GM19438 (cell line): ENCODE data around the gene FCGR2B.
"Not testable (repeated sequence)": the region's sequence is repeated elsewhere in the genome, so short reads cannot be mapped to it uniquely, and the experiment has no call there.

Experiments
- ATAC-seq: cut with Tn5 transposase; IDR thresholded peaks from one replicate; pipeline ENCODE4 v1.9.1; 2021; ENCODE audit warnings: low read depth; ENCODE audit not compliant: unreplicated experiment

The FCGR2B gene

DNA sequence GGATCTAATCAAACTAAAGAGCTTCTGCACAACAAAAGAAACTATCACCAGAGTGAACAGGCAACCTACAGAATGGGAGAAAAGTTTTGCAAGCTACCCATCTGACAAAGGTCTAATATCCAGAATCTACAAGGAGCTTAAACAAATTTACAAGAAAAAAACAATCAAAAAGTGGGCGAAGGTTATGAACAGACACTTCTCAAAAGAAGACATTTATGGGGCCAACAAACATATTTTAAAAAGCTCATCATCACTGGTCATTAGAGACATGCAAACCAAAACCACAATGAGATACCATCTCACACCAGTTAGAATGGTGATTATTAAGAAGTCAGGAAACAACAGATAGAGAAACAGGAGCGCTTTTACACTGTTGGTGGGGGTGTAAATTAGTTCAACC lies 35.4 kb downstream of the FCGR2B start:
- ATAC-seq, result not testable (repeated sequence)

DNA sequence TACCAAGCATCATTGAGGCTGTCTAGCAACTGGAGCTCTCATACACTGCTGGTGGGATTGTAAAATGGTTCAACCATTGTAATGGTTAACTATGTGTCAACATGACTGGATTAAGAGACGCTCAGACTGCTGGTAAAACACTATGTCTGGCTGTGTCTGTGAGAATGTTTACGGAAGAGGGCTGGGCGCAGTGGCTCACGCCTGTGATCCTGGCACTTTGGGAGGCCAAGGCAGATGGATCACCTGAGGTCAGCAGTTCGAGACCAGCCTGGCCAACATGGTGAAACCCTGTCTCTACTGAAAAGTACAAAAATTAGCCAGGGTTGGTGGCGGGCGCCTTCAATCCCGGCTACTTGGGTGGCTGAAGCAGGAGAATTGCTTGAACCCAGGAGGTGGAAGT lies 39.3 kb downstream of the FCGR2B start:
- no peak for ATAC-seq

DNA sequence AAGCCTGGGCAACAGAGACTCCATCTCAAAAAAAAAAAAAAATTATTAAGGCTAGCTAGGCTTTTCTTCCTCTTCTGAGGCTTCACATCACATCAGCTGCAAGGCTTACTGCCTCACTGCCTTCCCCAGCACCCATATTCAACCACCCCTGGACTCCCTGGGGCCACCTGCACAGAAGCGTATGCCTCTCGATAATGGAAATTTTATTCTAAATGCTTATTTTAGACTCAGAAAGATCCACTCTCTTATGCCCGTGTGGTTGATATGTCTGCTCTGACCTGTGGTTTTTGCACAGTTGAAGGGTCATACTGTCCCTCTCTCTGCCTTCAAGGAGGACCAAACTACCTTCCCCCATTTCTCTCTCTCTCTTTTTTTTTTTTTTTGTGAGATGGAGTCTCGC lies 42.6 kb downstream of the FCGR2B start:
- ATAC-seq, result no peak

DNA sequence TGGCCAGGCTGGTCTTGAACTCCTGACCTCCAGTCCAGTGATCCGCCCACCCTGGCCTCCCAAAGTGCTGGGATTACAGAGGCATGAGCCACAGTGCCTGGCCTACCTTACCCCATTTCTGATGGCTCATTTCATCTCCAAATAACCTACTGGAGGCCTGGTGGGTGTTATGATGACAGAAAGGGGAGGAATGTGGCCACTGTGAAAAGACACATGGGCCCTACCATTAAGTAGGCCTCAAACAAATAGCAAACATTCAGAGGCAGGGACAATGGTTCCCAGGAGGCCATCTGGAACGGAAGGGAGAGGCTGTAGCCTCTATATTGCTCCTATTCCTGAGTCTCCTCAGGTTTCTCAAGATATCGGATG lies 43.2 kb downstream of the FCGR2B start:
- ATAC-seq, result no peak

DNA sequence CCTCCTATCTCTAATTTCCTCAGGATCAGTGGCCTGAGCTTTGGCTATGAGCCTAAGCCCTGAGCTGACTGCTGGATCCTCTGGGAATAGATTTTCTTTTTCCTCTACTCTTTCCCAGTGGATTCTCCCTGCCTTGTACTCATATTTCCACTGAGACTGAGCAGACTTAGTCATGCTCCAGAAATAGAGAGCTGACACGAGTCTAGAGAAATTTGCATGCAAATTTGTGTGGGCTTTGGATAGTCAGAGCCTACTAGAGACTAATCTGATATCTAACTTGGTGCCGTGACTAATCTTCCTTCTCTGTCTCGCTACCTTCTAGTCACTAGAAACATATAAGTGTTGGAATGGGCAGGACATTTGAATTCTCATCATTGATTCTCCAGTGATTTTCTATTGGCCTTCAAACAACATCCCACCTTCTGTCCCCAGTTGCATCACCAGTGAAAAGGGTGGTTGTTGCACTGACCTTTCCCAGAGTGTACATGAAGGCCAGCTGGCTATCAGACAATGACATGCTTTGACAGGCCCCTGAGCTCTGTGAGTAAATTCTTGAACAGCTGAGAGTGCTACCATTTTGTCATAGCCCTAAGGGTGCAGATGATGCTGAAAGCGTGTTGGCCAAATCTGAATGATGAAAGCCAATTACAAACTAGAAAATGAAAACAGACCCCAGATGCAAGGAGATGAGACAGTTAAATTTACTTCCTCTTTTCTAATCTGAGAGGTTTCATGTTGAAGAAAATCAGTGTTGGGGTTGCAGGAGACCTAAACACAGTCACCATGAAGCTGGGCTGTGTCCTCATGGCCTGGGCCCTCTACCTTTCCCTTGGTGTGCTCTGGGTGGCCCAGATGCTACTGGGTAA lies 43.8 kb downstream of the FCGR2B start, which contains the start of gene FCRLA:
TSS of gene FCRLA (plus strand) at position 748 of the 866 bp plus-strand sequence. CDS start at position 784, 36 bp downstream.
- ATAC-seq, result peak; percentile 63

DNA sequence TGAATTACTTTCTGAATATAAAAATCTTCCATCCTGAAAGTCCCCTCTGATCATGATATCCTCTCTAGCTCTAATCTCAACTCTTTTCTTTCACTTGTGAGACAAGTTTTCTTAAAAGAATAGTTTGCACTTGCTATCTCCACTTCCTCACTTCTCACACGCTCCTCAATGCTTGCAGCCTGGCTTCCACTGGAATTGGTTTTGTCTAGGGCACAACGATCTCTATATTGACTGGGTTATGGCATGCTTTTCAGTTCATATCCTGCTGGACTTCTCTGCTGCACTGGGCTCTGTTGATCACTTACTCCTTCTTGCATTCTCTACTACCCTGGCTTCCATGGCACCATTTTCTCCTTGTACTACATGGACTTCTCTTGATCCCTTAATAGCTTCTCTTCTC lies 44.6 kb downstream of the FCGR2B start:
- no peak for ATAC-seq

DNA sequence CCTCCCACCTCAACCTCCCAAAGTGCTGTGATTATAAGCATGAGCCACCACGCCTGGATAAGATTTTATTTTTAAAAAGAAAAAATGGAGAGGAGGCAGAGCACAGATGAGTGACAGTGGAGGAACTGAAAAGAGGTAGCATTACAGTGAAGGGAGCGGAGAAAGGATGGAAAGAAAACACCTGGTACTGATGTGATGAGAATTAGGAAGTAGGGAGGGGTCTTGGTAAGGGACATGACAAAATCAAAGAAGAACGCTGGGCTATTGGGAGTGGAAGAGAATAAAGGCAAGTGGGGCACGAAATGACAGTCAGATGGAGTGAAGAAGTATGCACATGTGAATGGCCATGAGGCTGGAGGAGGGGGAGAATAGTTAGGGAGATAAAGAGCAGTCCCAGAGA lies 46.4 kb downstream of the FCGR2B start:
- ATAC-seq, result no peak

DNA sequence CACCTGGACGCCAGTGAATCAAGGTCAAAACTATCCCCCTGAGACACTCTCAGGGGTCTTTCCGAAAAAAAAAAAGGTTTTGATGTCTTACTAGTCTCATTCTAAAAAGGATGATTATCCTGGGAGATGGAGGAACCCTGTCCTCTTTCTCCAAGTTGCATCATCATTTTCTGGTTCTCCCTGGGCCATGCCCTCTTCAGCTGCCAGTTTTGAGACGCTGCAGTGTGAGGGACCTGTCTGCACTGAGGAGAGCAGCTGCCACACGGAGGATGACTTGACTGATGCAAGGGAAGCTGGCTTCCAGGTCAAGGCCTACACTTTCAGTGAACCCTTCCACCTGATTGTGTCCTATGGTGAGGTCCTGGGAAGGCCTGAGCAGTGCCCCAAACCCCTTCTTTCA lies 47.6 kb downstream of the FCGR2B start:
- no peak for ATAC-seq

DNA sequence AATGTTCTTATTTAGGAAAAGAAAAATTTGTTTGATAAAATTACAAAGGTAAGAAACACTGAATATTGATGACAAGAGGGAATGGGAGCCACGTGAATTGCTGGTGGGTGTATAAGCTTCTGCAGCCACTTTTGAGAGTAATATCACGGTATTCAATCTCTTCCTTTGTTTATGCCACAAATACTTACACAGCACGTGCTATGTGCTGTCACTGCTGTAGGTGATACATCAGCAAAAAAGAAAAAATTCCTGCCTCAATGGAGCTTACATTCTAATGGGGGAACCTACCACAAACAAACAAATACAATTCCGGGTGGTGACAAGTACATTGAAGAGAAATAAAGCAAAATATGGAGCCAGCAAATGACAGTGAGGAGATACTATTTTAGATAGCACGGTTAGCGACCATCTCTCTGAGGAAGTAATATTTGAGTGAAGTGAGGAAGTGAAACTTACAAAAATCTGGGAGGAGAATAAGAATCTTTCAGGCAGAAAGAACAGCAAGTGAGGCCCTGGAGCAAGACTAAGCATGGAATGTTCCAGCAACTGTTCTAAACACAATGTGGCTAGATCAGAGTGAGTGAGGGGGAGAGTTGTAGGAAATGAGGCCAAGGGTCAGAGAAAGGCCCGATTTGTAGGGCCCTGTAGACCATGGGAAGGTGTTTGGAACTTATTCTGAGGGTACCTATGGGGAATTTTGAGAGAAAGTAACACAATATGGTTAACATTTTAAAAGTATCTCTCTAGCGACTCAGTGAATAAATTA lies 55.8 kb downstream of the FCGR2B start:
- peak; percentile 59 for ATAC-seq

DNA sequence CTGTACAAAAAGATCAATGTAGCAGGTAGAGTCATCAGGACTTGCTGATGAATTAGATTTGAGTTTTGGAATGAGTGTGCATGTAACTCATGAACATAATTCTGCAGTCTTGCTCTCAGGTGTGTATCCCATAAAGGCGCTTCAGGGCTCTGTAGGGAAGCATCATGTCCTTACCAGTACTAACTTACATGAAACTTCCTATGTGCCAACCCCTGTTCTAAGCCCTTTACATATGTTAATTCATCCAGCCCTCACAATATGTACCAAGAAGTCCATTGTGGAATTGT lies 56.3 kb downstream of the FCGR2B start:
- ATAC-seq, result peak; percentile 30

DNA sequence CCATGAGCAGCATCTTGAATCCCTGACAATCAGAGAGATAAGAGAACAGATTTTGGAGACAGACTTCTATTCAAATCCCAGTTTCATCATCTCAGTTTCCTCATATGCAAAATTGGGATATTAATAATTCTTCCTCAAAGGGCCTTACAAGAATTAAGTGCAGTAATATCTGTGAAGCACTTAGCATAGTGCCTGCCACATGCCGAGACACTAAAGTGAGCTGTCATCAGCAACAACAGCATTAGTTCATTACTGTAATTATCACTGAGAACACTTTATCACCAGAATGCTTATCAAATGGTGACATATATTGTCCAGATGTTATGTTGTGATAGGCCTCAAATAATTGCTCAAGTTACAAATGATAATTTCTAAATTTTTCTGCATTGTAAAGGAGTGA lies 57.5 kb downstream of the FCGR2B start:
- ATAC-seq, result no peak

DNA sequence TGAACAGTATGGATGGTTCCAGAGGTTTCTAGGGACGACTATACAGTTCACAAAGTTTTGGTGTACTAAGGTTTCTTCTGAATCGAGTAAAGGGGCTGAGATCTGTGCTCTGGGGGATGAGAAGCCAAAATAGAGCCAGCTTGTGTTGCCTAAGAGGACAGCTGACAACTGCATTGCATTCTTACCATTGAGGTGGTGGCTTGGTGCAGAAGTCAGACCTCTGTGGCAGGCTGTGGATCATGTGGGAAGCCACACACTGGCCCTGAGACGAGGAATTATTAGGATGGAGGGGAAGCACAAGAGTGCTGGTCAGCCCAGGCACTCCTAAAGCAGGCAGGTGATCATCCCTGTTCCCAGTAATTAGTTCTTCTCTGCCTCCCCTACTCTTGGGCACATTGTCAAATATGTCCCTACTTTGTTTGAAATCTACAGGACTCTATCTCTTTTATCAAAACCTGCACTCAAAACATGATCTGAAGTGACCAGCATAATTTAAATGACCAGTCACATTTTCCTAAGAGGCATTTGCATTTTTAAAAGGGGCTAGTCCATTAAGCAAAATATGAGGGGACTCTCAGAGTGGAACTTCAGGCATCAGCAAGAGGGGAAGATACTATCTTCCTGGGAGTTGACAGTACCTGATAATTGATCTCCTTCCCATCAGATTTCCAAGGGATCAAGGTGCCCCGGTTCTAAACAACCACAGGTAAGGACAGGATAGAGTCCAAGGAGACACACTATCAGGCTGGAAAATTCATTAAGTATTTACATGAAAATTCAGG lies 58.2 kb downstream of the FCGR2B start, which contains the start of gene FCRLB:
TSS of gene FCRLB (plus strand) at position 589 of the 782 bp plus-strand sequence. CDS start 1,129 bp downstream, outside the sequence.
- no peak for ATAC-seq

DNA sequence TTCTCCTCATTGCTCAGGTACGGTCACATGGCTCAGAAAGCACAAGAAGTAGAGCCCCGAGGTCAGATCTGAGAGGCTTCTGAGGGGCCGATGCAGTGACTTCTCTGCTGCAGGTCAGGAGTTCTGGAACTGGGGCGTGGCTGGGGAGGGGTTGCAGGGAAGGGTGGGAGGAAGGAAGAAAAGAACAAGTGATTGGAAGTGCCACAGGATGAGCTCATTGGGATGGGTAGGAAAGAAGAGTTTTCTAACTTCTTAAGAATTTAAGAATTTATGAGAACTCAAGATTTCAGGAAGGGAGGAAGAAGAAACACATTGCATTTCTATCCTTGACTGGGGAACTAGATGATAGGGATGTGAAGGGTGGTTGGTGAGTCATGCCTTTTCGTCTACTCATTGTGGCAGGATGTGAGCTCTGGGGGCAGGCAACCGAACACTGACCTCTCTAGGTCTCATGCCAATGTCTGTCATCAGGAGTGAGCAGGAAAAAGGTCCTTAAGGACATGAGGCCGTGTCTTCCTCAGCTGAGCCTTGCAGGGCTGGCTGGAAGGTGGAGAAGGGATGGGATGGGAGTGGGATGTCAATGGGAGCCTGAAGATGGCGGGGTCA lies 58.9 kb downstream of the FCGR2B start:
- ATAC-seq, result no peak

DNA sequence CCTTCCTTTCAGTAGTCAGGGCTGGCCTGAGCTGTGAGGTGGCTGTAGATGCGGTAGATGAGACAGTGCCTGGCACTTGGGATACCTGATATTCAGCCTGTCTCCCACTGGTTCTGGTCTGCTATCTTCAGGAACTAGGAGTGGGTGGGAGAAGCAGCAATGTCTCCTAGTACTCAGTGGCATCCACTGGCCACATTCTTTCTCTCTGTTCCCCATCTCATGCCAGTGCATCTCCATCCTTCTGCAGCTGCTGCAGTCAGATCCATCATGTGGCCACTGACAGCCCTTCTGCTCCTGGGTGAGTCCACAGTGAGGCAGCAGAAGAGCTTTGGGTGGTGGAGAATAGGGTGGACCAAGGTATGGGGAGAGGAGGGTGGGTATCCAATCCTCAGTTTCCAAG lies 59.5 kb downstream of the FCGR2B start:
- no peak for ATAC-seq

DNA sequence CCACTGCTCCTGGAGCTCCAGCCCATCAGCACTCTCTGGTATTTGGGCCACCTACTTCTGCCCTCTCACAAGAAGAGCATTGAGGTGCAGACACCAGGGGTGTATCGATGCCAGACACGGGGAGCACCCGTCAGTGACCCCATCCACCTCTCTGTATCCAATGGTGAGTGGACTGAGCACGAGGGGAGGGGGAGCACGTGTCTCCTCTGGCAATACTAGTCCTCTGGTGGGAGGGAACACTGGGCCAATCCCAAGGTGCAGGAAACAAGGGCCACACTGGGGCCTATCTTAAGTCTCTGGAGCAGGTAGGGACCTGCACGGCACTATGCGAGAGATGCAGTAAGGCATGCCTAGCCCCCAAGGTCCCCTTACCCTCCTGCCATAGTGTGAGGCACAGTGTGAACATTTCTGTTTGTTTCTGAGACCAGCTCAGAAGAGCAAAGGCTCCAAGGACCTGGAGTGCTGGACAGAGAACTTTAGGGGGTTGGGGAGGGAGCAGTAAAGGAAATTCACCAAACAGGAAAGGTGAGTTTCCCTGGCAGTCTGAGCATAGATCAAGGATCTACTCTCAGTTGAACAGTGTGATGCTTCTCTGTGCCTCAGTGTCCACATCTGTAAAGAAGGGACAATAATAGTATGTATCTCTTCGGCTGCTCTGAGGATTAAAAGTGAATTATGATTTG lies 60.7 kb downstream of the FCGR2B start:
- no peak for ATAC-seq

DNA sequence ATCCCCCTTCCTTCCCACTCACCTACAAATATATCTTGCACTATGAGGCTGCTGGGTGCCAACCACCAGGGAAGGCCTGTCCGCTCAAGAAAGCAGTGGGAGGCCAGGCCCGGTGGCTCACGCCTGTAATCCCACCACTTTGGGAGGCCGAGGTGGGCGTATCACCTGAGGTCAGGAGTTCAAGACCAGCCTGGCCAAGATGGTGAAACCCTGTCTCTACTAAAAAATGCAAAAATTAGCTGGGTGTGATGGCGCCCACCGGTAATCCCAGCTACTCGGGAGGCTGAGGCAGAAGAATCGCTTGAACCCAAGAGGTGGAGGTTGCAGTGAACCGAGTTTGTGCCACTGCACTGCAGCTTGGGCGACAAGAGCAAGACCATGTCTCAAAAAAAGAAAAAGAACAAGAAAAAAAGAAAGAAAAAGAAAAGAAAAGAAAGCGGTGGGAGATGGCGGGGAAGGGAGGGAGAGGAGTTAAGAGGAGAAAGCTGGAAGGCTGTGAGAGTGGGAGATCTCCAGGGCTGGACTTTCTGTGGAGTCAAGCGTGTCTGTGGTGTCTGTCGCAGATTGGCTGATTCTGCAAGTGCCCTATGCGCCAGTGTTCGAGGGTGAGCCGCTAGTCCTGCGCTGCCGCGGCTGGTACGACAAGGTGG lies 62.4 kb downstream of the FCGR2B start:
- ATAC-seq, result peak; percentile 5

DNA sequence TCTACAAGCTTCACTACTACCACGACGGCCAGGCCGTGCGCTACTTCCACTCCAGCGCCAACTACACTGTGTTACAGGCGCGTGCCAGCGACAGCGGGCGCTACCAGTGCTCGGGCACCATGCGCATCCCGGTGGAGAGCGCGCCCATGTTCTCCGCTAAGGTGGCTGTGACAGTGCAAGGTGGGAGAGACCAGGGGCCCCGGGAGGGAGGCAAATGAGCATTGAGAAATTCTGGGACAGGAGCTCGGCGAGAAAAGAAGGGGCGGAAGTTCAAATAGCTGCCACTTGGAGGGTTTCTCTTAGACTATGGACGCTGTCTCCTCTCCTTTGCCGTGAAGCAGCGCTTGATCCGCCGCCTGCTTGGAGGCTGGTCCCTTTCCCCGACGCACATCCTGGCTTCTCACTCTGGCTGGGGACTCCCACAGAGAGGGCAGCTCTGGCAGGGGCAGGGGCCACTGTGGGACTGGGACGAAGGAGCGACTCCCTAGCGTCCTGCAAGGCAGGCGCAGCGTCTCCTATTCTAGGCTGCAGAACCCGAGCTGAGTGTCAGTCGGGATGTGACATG lies 63.0 kb downstream of the FCGR2B start:
- peak; percentile 29 for ATAC-seq

DNA sequence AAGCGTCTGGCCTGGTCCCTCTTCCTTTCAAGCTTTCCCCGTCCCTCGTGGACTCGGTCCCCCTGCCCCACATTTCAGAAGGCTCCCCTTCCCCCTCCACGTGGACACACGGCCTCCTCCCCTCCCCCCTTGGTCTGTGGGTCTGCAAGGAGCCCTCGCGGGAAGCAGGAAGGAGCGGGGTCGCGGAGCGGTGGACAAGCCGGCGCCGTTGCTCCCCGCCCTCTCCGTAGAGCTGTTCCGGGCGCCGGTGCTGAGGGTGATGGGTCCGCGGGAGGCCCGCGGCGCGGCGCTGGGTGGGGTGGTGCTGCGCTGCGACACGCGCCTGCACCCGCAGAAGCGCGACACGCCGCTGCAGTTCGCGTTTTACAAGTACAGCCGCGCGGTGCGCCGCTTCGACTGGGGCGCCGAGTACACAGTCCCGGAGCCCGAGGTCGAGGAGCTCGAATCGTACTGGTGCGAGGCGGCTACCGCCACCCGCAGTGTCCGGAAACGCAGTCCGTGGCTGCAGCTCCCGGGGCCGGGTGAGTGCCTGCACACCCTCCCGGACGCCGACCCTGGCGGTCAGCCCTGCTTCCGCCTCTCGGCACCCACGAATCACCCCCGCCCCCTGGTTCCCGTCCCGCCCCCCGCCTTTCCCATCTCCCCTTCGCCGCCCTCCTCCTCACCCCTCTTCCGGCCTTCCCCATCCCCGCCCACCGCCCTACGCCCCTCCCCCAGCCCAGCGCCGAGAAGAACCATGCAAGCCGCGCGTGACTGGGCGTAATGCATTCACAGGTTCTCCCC lies 63.7 kb downstream of the FCGR2B start:
- ATAC-seq, result peak; percentile 52
